ENCODE data around the gene FUZ. TPM values are rescaled to one million over a fixed set of nuclear protein-coding genes. Genes with fewer than 3 reads are reported as not detected.

Gene FUZ
- total RNA-seq, 4 donors from 2014 or later = 4.7 to 13.7 (median 8.1) TPM

DNA sequence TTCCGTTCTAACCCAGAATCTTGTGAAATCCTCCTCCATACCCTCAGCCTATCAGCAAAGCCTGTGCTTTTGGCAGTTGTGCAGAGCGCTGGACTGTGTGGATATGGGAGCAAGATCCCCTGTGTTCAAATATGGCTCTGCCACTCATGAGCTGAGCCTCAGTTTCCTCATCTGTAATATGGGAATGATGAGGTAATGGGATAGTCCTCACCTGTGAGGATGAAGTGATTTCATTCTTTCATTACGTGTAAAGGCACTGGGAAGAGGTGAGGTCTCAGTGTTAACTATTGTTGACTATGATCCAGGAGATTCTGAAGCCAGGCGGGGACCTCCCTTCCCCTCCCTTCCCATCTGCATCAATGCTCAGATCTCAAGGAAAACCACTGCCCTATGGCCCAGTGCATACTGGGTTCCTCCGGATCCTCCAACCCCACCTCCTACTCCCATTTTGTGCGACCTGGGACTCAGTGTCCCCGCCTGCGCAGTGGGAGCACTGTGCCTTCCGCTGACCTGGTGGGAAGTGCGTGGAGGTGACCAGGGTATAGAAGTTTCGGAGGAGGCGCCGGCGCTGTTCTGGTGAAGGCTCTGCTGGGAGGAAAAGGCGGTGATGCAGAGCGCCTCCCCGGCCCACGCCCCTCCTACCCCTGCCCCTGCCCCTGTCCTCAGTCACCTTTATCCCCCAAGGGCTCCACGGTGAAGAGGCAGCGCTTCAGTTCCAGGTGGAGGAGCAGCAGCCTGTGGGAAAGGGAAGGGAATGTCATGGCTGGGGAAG, 5.0 kb downstream of the FUZ start:
- peaks cover 6 to 47% (median 7%) of the 10 kb centered on the region in 3 donors for H3K36me3 ChIP-seq
- WGBS, 2 donors = 74 to 87% methylated on average over 5 to 13 of the region's 20 CpGs
- peaks cover 10 to 39% (median 17%) of the 10 kb centered on the region in 3 donors for H3K4me1 ChIP-seq
- intact Hi-C loops (cut with DNase I) = no loop called here
- no peak for DNase-seq
- H3K9me3 ChIP-seq = no peaks in the 10 kb centered on the region
- H3K27me3 ChIP-seq = no peaks in the 10 kb centered on the region
- TF ChIP-seq CTCF (IDR thresholded peaks at IDR 0.05) = no peak
- no peak for TF ChIP-seq POLR2A (IDR thresholded peaks at IDR 0.05)
- peak overlapping the region; percentile 25 to 94 (median 88) for H3K27ac ChIP-seq
- H3K4me3 ChIP-seq = peak overlapping the region; percentile 40 to 90 (median 75)

GRCh38 chr19:49807058-49807903, 5.8 kb downstream of the FUZ start:
- Histone ChIP-seq H3K27ac (no peak overlapping the region), H3K36me3 (peaks cover 10 to 55% (median 12%) of the 10 kb centered on the region in 3 donors), H3K27me3 (no peaks in the 10 kb centered on the region), H3K9me3 (no peaks in the 10 kb centered on the region), H3K4me1 (peaks cover 10 to 37% (median 12%) of the 10 kb centered on the region in 3 donors), H3K4me3 (no peak overlapping the region)
- TF ChIP-seq CTCF (IDR thresholded peaks at IDR 0.05) (no peak), POLR2A (IDR thresholded peaks at IDR 0.05) (no peak)
- intact Hi-C loops (cut with DNase I) = no loop called here
- no peak for DNase-seq
- WGBS, 2 donors = 73 to 83% methylated on average over 9 to 10 of the region's 18 CpGs

DNA sequence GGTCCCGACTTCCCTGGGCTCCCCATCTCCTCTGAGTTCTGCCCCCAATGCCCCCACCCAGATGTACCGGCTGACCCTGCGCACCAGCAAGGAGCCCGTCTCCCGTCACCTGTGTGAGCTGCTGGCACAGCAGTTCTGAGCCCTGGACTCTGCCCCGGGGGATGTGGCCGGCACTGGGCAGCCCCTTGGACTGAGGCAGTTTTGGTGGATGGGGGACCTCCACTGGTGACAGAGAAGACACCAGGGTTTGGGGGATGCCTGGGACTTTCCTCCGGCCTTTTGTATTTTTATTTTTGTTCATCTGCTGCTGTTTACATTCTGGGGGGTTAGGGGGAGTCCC, 6.5 kb downstream of the FUZ start:
- intact Hi-C loops (cut with DNase I) = no loop called here
- Histone ChIP-seq H3K4me1 (peaks cover 10 to 40% (median 12%) of the 10 kb centered on the region in 3 donors), H3K27me3 (no peaks in the 10 kb centered on the region), H3K36me3 (peaks cover 10 to 62% (median 14%) of the 10 kb centered on the region in 3 donors), H3K9me3 (no peaks in the 10 kb centered on the region), H3K4me3 (no peak overlapping the region), H3K27ac (no peak overlapping the region)
- no peak for TF ChIP-seq POLR2A (IDR thresholded peaks at IDR 0.05)
- no peak for TF ChIP-seq CTCF (IDR thresholded peaks at IDR 0.05)
- 82 to 94% methylated on average over 7 to 8 of the region's 8 CpGs for WGBS, 2 donors
- DNase-seq = no peak

GRCh38 chr19:49805822-49806619, 7.1 kb downstream of the FUZ start:
- Histone ChIP-seq H3K27ac (no peak overlapping the region), H3K27me3 (no peaks in the 10 kb centered on the region), H3K4me1 (peaks cover 10 to 42% (median 12%) of the 10 kb centered on the region in 3 donors), H3K9me3 (no peaks in the 10 kb centered on the region), H3K4me3 (no peak overlapping the region), H3K36me3 (peaks cover 10 to 67% (median 18%) of the 10 kb centered on the region in 3 donors)
- 83 to 94% methylated on average over 10 to 16 of the region's 20 CpGs for WGBS, 2 donors
- intact Hi-C loops (cut with DNase I) = no loop called here
- no peak for TF ChIP-seq CTCF (IDR thresholded peaks at IDR 0.05)
- no peak for TF ChIP-seq POLR2A (IDR thresholded peaks at IDR 0.05)
- no peak for DNase-seq

Measured in esophagus squamous epithelium (tissue), 5 donors.